ENCODE measurements around the gene SEC22A.

SEC22A gene, protein sequence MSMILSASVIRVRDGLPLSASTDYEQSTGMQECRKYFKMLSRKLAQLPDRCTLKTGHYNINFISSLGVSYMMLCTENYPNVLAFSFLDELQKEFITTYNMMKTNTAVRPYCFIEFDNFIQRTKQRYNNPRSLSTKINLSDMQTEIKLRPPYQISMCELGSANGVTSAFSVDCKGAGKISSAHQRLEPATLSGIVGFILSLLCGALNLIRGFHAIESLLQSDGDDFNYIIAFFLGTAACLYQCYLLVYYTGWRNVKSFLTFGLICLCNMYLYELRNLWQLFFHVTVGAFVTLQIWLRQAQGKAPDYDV

DNA sequence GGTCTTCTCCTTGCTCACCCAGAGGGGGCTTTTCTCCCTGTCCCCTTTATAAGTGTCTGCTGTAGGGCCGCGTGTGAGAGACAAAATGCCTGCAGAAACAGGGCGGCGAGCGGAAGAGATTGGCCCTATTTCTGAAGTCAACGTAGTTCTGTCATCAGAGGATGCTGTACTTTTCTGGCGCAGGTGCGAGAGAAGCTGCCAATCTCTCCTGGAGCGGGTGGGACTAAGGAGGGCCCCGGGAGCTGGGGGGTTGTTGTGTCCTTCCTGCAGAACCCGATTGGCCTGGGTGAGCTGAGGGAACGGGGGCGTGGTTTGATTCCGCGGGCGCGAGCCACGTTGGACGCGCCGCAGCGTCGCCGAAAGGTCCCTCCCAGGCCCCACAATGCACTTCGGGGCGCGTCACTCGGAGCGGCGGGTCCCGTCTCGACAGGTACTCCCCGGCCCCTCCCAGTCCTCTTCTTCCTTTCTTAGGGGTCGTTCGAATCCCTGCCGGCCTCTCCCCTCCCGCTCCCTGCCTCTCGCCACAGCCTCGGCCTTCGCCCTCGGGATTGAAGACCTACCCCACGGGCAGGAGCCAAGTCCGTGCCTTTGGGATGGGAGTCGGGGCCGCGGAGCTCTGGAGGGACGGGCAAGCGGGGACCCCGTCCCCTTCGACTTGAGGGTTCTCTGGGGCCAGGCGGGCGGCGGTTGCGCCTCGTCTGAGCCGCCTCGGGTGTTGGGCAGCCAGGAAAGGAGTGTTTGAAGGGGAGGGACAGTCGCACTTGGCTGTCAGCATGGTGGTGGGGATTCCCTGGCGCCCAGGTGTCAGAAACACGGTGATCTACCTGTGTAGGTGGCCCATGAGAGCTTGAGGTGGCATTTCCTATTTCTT is at the start of gene SEC22A:
SEC22A (plus strand) TSS at position 387 of the 871 bp plus-strand sequence. CDS start 7,275 bp downstream, outside the sequence.
- peak; percentile 87 to 89 for DNase-seq (ENCODE audit: low read depth in 1 of 2, low spot score in 1 of 2)

DNA sequence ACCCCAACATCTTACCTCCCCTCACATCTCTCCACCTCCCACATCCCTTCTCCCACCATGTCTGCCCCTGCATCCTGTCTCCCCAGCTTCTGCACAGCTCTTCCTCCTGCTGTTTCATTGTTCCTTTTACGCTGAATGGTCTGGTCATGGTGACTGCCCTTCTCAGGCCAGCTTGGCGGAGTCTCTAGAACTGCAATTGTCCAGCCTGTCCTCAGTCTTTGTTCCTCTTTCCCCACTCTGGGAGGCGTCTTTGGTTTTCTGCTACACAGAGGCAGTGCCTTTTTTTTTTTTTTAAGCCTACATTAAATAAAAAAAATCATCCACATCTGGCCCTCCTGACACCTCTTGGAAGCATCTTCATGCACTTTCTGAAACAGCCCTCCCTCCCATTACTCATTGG is 49.1 kb upstream of the SEC22A start:
- DNase-seq (ENCODE audit: low read depth in 1 of 2, low spot score in 1 of 2): no peak

- no peak for DNase-seq (ENCODE audit: low read depth in 1 of 2, low spot score in 1 of 2)
Observed at GRCh38 chr3:123153125-123154019, 48.4 kb upstream of the SEC22A start.

- no peak for DNase-seq (ENCODE audit: low read depth in 1 of 2, low spot score in 1 of 2)
Observed at GRCh38 chr3:123154020-123154985, 47.4 kb upstream of the SEC22A start.

- DNase-seq (ENCODE audit: low read depth in 1 of 2, low spot score in 1 of 2): no peak
Observed at GRCh38 chr3:123155471-123156011, 46.2 kb upstream of the SEC22A start.

- DNase-seq (ENCODE audit: low read depth in 1 of 2, low spot score in 1 of 2): no peak
Observed at GRCh38 chr3:123156276-123156995, 45.3 kb upstream of the SEC22A start.

DNA sequence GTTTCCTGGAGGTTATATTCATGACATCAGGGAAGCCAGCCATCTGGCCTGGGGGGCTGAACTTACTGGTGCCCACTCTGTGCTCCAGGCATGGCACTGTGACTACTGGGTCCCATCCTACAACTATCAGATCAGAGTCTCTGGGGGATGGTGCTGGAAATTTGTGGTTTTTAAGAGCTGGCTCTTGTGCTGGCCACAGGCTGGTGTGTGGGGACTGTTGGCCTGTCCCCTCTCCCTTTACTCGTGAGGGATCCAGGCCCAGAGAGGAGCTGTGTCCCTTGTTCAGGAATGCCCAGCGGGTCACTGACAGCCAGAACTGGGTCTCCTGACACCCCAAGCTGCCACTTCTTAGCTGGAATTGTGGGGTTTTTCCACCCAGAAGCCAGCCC is 44.5 kb upstream of the SEC22A start:
- no peak for DNase-seq (ENCODE audit: low read depth in 1 of 2, low spot score in 1 of 2)

GRCh38 chr3:123157598-123158287 is 44.0 kb upstream of the SEC22A start:
- no peak for DNase-seq (ENCODE audit: low read depth in 1 of 2, low spot score in 1 of 2)

DNA sequence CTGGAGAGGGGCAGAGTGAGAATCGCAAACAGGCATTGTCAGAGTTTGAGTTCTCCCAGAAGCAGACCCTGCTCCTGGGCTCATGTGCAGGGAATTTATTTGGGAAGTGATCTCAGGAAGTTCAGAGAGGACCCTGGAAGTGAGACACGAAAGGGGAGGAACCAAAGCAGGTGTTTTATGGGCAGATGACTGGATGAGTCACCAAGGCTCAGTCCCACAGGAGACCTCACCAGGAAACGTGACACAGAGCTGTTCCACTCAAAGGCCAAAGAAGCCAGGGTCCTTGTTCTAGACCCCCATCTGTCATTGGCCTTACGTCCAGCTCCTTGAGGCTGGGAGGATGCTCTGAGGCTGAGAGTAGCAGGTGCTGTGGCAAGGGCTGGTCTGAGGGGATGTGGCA is 43.4 kb upstream of the SEC22A start:
- no peak for DNase-seq (ENCODE audit: low read depth in 1 of 2, low spot score in 1 of 2)

GRCh38 chr3:123158899-123159390 is 42.8 kb upstream of the SEC22A start:
- DNase-seq (ENCODE audit: low read depth in 1 of 2, low spot score in 1 of 2): no peak

DNA sequence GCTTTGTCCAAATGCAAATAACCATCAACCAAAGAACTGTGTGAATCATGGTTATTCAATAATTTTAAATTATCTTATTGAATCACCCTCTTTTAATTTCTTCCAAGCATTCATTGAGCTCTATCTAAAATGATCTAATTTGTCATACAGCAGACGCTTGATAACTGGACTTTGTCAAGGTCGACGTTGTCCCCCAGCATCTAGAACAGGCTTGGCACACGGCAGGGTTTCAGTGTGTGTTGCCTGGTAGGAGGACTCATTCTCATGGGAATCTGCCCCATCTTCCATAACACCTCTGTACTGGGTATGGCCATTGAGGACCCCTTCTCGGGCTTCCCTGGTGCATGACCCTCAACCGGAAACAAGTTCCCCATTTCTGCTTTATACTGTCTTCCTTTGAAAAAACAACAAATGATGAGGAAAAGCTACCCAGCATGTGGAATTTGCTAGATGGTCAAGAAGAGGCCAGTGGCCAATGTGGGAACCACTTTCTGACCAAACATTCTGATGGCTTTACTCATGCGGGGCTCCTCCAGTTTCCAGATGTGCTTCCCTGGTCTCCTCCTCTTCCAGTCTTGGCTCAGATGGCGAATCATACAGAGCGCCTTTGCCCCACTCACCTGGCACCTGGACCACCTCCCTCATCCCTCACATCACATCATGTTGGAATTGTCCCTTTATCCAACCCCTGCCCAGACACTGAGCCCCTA is 41.7 kb upstream of the SEC22A start:
- no peak for DNase-seq (ENCODE audit: low read depth in 1 of 2, low spot score in 1 of 2)

GRCh38 chr3:123161167-123161566 is 40.6 kb upstream of the SEC22A start:
- DNase-seq (ENCODE audit: low read depth in 1 of 2, low spot score in 1 of 2): no peak

GRCh38 chr3:123163141-123163540 is 38.6 kb upstream of the SEC22A start:
- no peak for DNase-seq (ENCODE audit: low read depth in 1 of 2, low spot score in 1 of 2)

GRCh38 chr3:123165163-123165562 is 36.6 kb upstream of the SEC22A start:
- no peak for DNase-seq (ENCODE audit: low read depth in 1 of 2, low spot score in 1 of 2)

GRCh38 chr3:123167686-123168085 is 34.1 kb upstream of the SEC22A start:
- DNase-seq (ENCODE audit: low read depth in 1 of 2, low spot score in 1 of 2): no peak

GRCh38 chr3:123168122-123168521 is 33.6 kb upstream of the SEC22A start:
- DNase-seq (ENCODE audit: low read depth in 1 of 2, low spot score in 1 of 2): no peak

DNA sequence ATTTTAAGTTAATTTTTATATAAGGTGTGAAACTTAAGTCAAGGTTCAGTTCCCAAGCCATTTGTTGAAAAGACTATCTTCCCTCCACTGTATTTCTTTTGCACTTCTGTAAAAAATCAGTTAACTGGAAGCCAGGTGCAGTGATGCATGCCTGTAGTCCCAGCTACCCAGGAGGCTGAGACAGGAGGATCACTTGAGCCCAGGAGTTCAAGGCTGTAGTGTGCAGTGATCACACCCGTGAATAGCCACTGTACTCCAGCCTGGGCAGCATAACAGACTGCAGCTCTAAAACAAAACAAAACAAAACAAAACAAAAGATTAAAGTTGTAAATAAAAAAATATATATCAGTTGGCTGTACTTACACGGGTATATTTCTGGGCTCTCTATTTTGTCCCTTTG is 33.1 kb upstream of the SEC22A start:
- DNase-seq (ENCODE audit: low read depth in 1 of 2, low spot score in 1 of 2): no peak

GRCh38 chr3:123169492-123169929 is 32.2 kb upstream of the SEC22A start:
- DNase-seq (ENCODE audit: low read depth in 1 of 2, low spot score in 1 of 2): no peak
